ACHN (cell line): ENCODE data around the gene FBXL4.
A peak's percentile ranks its signal among the peaks of the same experiment; 100 is the strongest.

Source experiments
- DNase-seq: peaks from one replicate; pipeline ENCODE4 v3.0.0-alpha.2; 2015
- in situ Hi-C: cut with HindIII; loops from 2 replicates; pipeline ENCODE4 v1.10.0; 2017; ENCODE audit warnings: low sequenced_read_pairs, low pct_ligation_motif_present, low pct_unique_long_range_greater_than_20kb

The FBXL4 gene

DNA sequence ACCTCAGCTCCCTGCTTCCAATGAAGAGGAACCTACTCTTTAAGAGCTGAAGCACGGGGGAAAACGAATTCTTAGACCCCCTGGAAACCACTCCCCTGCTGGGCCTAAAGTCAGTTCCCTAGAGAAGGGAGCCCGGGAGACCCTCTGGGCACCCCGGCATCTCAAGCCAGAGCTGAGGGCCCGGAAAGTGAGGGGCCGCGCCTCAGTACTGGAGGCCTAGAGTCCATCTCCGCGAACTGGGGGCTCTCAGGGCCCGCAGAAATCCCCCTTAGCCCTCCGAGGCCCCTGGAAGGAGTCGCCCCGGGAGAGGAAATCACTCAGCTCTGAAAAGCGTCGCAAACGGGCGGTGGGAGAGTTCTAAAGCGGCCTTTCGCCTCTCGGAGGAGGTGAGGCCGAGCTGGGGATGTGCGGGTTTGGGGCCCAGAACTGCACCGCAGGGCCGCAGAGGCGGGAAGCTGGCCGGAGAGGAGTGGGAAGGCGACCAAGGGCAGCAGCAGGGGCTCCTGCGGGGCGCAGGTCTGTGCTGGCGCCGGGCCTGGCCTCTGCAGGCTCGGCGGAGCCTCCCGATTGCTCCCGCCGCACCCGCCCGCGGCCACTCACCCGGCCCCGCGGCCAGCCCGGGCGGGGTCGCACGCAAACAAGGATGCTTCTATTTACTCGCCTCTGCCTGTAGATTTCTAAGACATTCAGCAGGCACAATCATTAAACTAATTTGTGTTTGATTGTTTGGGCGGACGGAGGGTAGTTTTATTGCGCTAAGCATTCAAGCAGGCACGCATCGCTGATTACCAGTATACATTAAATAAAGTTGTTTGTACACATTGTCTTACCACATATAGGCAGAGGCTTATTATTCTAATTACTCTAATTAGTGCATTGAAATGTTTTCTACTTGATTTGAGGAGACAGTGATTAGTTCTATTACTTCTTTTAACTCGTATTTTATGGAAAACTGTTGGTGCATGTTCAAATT is 104.2 kb downstream of the FBXL4 start:
- in situ Hi-C loops: no loop called here
- DNase-seq: no peak

DNA sequence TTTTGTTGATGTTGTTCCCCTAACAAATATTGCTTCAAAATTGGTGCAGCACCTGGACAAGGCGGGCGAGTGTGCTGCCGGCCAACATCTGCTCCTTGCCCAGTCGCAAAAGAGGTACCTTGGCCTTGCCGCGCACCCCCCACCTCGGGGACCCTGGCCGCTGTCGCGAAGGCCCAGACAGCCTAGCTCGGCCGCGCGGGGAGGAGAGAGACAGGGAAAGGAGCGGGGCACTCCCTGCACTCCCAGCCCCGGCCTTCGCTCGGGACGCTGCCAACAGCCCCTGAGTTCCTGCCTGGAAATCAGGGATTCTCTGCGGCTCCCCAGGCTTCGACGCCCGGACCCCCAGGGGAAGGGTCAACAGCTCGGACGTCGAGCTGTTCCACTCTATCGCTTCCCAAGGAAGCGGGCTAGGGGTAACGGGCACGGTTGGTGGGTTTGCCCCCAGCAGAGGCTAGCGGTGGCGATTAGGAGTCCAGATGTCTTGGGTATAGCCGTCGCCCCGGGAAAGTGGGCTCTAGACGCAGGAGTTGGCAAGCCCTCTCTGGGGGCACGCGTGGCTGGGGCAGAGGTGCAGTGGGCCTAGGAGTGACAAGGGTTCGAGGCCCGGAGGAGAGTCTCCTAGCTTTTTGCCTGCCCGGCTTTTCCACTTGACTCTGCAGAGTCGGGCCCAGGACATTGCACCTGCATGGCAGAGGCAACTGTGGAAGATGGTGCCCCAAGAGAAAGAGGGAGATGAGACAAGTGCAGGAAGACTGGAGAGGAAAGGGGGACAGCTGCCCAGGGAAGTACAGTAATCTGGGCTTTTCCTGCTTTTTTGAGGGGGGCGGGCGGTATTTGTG is 105.2 kb downstream of the FBXL4 start:
- DNase-seq: no peak
- in situ Hi-C loops: no loop called here

DNA sequence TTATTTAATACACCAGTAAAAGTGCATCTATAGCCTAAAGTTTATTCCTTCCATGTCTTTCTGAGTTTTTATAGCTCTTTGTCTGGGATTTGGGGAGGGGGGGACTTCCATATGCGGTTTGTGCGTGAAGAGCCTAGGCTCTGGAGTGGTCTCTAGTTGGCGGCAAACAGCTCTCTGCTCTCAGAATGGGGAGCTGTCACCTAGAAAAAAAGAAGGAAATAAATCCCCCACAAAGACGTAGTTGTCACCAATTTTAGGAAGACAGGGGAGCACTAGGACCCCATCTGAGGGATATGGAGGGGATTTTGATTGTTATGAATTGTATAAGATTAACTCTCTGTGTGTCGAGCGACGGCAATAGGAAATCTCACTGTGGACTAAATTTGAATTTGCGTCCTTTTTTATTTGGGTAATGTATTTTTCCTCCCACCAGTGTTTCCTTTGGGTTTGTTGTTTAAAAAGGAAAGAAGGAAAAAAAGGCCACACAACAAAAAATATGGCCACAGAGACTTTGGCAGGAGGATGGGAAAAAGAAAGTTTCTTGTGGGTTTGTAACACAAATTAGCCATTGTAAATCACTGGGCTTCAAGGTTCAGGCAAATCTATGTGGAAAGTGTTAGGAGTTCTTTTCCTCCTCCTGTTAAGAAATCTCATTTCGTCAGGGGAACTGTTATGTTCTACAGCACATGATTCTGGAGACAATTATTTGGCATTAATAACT is 106.0 kb downstream of the FBXL4 start:
- in situ Hi-C loops: no loop called here
- no peak for DNase-seq

DNA sequence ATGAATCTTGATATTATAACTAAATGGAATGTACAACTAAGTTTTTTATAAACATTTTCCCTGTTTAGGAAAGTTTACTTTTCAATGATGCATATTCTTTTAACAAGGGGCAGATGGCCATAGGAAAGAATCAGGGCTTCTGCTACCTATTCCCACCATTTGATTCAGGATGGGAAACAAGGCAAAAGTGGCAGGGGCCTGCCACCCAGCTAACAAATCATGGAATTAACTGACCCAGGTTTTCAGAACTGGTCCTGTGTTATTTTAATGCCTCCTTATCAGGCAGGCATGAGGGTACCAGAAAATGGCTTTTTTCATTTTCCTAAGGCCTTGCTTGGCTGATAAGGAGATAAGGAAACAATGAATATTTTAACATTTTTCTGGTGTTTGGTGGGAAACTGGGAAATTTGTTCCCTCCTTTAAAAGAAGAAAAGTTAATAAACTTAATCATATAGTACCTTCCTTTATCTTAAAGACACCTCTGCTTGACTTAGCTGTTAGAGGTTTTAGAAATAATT is 106.7 kb downstream of the FBXL4 start:
- no peak for DNase-seq
- in situ Hi-C loops: no loop called here

DNA sequence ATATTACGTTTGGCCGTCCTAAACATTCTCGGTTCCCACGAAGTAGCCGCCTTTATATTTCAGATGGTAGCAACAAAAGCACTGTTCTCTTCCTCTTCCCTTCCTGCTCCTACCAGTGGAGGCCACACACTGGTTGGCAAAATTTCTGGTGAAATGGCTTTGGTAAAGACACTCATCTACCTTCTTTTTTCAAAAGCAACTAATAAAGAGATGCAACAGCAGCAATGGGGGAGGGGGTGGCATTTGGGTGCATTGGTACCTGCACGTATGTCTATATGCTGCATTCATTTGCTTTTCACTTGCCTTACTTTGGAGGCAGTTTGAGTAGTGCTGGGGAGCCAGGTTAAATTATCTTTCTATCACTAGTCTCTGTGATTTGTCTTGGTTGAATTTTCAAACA is 107.4 kb downstream of the FBXL4 start:
- DNase-seq: no peak
- in situ Hi-C loops: no loop called here

DNA sequence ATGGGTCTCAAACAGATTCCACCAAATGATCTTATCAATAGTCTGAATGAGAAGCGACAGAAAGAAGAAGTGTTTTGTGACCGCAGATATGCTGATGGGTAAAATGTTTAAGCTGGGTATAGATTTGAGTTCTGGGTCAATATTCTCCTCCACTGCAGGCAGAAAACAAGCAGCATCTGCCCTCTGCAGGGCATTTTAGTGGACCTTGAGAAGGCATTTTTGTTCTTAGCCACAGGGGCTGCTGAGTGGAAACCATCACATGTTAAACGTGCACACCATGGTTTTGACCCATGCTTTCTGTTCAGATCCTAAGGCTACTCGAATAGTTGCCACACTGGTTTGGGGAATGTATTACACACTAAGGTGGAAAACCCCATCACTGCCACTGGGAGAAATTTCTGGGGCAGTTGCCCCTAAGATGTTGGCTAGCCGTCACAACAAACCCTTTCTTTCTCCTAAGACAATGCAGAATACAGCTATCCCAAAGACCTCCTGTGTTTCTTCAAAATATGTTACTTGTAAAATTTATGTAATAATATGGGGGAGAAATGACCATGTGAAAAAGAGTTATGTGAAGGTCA is 107.9 kb downstream of the FBXL4 start:
- in situ Hi-C loops: no loop called here
- peak; percentile 19 for DNase-seq

DNA sequence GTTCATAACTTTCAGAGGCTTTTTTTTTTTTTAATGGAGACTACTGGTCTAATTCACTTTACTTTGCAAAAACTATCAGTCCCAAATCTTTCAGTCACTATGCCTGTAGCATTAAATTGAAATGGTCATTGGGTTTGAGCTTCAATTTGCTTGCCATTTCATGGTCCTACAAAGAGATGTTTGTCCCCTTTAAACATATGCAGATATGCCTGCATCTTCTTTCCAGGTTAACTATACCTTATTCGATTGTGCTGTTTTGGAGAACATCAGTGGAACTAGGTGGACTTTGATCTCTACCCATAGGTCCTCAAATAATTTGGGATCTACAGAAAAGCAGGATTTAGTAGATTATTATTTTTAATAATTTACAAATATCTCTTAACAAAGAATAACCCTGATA is 108.8 kb downstream of the FBXL4 start:
- in situ Hi-C loops: no loop called here
- DNase-seq: no peak

DNA sequence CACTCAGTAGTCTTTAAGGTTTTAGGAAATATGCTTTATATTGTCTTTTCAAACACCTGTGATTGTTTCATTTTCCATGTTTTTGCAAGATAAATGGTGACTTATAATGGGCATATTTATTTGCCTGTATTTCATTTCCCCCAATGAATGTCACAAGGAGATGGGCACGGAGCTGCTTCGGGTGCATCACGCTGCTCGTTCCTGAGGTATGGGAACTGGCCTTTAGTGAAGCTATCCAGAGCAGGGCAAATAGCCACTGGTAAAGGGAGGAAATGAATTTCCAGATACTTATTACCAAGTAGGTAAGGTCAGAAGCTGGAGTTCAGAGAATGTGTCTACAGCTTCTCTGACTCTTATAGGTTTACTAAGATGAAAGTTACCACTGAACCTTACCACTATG is 109.7 kb downstream of the FBXL4 start:
- in situ Hi-C loops: no loop called here
- no peak for DNase-seq

DNA sequence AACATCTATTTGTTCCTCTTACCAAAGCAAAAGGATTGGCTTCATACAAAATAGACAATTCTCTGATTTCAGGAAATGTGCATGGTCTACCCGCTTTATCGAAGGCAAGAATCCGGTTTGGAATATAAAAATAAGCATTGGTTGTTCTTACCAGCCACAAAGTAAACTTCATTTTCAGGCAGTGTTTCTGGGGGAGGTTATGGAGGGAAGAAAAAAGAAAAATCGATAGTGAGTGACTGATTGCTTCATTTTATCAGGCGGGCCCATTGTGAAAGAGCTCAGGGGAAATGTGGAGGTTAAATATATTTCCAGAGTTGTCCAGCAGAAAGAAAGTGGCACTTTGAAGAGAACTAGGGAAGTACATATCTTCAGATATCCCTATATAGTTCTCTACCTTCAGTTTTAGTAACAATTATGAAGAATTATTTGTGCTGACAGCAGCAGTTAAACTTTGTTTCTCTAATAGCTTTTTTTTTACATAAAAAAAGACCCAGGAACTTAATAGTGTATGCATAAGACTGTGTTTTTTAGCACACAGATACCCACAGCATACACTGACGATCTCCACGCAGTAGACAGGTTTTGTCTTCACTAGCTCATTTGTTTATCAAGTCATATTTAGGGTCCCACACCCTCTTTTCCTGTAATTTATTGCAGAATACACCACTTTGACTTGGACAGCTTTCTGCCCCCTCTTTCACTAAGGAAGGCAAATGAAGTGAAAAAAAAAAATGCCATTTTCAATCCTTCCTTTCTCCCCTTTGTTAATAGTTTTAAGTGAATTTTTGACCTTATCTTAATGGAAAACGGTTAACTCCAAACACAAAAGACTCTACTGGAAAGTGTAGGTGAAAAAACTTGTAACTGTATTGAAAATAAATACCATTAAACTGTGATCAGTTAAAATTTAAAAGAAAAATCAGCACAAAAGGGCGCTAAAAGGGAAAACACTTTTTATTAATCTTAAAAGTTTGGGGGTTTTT is 110.5 kb downstream of the FBXL4 start:
- no peak for DNase-seq
- in situ Hi-C loops: no loop called here

DNA sequence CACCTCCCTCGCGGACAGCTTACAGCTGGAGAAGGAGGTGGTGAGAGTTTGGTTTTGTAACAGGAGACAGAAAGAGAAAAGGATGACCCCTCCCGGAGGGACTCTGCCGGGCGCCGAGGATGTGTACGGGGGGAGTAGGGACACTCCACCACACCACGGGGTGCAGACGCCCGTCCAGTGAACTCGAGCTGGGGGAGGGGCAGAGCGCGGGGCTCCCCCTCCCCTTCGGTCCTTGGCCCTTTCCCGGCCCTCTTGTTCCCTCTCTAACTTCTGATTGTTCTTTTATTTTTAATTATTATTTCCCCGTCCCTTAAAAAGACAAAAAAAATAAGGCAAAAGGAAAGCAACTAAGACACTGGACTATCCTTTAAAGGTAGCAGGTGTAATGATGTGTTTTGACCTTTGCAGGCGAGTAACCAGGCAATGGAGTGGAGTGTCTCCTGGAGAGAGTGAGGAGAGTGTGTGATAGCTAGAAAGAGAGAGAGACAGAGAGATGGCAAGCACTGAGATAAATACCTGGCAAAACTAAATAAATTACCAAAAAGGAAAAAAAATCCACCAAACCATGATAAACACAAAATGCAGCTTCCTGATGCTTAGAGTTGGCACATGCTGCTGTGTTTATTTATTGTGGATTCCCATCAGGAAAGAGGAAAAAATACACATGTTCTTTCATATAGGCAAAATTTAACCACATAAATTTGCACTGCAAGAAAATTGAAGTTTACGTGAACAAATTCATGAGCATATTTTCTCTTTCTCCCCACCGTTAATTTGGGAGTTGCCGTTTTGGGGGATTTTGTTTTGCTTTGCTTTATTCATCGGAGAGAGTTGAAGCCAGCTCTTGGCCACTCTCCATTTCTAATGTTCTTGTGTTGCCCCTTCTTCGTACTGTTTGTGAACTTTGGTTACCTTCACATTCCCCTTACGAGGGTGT is 111.5 kb downstream of the FBXL4 start:
- in situ Hi-C loops: no loop called here
- no peak for DNase-seq

DNA sequence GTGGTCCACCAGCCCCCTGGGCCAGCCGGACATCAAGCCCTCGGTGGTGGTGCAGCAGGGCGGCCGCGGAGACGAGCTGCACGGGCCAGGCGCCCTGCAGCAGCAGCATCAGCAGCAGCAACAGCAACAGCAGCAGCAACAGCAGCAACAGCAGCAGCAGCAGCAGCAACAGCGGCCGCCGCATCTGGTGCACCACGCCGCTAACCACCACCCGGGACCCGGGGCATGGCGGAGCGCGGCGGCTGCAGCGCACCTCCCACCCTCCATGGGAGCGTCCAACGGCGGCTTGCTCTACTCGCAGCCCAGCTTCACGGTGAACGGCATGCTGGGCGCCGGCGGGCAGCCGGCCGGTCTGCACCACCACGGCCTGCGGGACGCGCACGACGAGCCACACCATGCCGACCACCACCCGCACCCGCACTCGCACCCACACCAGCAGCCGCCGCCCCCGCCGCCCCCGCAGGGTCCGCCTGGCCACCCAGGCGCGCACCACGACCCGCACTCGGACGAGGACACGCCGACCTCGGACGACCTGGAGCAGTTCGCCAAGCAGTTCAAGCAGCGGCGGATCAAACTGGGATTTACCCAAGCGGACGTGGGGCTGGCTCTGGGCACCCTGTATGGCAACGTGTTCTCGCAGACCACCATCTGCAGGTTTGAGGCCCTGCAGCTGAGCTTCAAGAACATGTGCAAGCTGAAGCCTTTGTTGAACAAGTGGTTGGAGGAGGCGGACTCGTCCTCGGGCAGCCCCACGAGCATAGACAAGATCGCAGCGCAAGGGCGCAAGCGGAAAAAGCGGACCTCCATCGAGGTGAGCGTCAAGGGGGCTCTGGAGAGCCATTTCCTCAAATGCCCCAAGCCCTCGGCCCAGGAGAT is 112.4 kb downstream of the FBXL4 start:
- in situ Hi-C loops: no loop called here
- DNase-seq: no peak

DNA sequence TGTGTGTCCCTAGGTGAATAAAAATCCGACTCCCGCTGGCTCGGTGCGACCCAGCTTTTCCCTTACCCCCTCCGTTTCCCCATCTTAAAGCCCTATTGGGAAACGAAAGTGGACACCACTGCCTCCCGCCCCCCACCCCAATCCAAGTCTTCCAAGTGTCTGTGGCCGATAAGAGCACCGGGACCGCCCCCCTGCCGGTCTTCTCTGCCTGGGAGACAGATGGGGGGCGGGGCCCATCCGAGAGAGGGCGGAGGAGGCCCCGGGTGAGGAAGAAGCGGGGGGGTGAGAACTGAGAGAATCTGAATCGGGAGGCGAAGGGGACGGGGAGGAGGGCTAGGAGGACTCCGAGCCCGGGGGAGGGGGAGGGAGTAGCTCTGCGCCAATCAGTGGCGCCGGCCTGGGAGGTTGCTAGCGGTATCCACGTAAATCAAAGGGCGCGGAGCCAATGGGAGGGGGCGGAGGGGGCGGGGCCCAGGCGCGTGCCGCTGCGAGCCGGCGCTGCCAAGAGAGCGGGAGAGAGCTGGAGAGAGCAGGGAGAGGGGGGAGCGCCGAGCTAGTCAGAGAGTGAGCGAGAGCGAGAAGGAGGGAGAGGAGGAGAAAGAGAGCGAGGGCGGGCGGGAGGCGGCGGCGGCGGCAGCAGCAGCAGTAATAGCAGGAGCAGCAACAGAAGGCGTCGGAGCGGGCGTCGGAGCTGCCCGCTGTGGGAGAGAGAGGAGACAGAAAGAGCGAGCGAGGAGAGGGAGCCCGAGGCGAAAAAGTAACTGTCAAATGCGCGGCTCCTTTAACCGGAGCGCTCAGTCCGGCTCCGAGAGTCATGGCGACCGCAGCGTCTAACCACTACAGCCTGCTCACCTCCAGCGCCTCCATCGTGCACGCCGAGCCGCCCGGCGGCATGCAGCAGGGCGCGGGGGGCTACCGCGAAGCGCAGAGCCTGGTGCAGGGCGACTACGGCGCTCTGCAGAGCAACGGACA is 113.4 kb downstream of the FBXL4 start, which contains the start of gene POU3F2:
POU3F2 (plus strand) TSS at position 515 of the 972 bp plus-strand sequence; CDS start at position 815, 300 bp downstream.
- in situ Hi-C loops: no loop called here
- peak; percentile 85 for DNase-seq

DNA sequence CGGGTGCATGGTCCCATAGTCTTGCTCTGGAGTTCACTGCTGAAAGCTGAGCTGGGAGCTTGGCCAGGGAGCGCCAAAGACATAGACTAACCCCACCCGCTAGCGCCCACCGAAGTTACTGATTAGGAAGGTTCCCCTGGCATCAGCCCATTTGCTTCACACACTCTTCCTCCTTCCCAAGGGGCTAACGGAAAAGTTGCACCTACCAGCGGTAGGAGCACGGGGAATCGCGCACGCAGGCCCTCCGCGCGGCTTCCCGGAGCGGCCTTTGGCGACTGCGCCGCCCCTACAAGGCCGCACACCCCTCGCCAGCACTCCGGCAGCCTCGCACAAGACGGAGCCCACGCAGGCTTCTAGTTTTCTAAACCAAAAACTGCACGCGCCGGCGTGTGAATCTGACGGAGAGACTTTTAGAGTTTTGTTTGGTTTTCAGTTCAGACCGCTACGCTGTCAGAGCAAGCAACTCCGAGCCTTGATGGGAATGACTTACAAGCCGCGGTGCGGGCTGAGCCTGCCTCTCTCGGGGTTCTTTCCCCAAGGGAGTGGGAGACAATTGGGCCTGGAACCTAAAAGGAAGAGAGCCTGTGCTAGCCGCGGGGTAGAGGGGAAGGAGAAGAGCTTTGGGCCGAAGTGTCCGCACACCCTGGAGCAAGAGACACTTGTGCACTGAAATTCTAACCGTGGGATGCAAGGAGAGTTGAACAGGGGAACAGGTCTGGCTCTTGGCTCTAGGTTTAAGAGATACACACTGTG is 114.3 kb downstream of the FBXL4 start:
- in situ Hi-C loops: no loop called here

DNA sequence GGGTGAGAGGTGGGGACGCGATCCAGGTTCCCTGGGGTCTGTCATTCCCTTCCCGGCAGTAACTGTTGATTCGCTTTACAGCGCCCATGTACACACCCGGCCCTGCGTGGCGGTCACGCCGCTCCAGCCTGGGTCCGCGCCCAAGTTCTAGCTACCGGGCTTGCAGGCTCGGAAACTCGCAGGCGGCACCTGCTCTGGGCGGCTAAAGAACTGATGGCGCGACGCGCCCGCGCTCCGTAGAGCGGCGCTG is 114.8 kb downstream of the FBXL4 start:
- DNase-seq: peak; percentile 51
- in situ Hi-C loops: no loop called here

More for the DNA sequence above, 114.3 kb downstream of the FBXL4 start:
- DNase-seq: peak; percentile 31
